Fibroblast of skin of right biceps (primary cell): Measurements from ENCODE around the gene UCHL5.
"Not testable (repeated sequence)": the region's sequence is repeated elsewhere in the genome, so short reads cannot be mapped to it uniquely, and the experiment has no call there.

ENCODE experiments used
- DNase-seq: peaks from one replicate; pipeline ENCODE4 v3.0.0-alpha.2; 2013

UCHL5 gene

GRCh38 chr1:193009501-193009900 lies 49.7 kb downstream of the UCHL5 start:
- no peak for DNase-seq

- DNase-seq: no peak
Observed at GRCh38 chr1:193005785-193006184, 53.4 kb downstream of the UCHL5 start.

GRCh38 chr1:192998536-192998935 lies 60.6 kb downstream of the UCHL5 start:
- no peak for DNase-seq

- no peak for DNase-seq
Observed at GRCh38 chr1:192994141-192994540, 65.0 kb downstream of the UCHL5 start.

GRCh38 chr1:192993426-192994085 lies 65.6 kb downstream of the UCHL5 start:
- DNase-seq: peak; percentile 31

- not testable (repeated sequence) for DNase-seq
Observed at GRCh38 chr1:192986748-192987334, 72.3 kb downstream of the UCHL5 start.

- DNase-seq: peak; percentile 16
Observed at GRCh38 chr1:192986110-192986747, 72.9 kb downstream of the UCHL5 start.

- DNase-seq: no peak
Observed at GRCh38 chr1:192984080-192984479, 75.1 kb downstream of the UCHL5 start.

- no peak for DNase-seq
Observed at GRCh38 chr1:192983349-192983980, 75.7 kb downstream of the UCHL5 start.

GRCh38 chr1:192980856-192981255 lies 78.3 kb downstream of the UCHL5 start:
- no peak for DNase-seq

- not testable (repeated sequence) for DNase-seq
Observed at GRCh38 chr1:192980334-192980733, 78.8 kb downstream of the UCHL5 start.

GRCh38 chr1:192979542-192979941 lies 79.6 kb downstream of the UCHL5 start:
- DNase-seq: no peak

- DNase-seq: no peak
Observed at GRCh38 chr1:192978195-192978710, 80.9 kb downstream of the UCHL5 start.

- DNase-seq: no peak
Observed at GRCh38 chr1:192977089-192977706, 82.0 kb downstream of the UCHL5 start.

GRCh38 chr1:192976576-192976975 lies 82.6 kb downstream of the UCHL5 start:
- no peak for DNase-seq

GRCh38 chr1:192974701-192975100 lies 84.5 kb downstream of the UCHL5 start:
- peak; percentile 64 for DNase-seq

GRCh38 chr1:192973988-192974387 lies 85.2 kb downstream of the UCHL5 start:
- no peak for DNase-seq

- no peak for DNase-seq
Observed at GRCh38 chr1:192973202-192973601, 86.0 kb downstream of the UCHL5 start.

- DNase-seq: no peak
Observed at GRCh38 chr1:192969091-192969490, 90.1 kb downstream of the UCHL5 start.

- DNase-seq: no peak
Observed at GRCh38 chr1:192968323-192968722, 90.8 kb downstream of the UCHL5 start.

GRCh38 chr1:192967901-192968300 lies 91.3 kb downstream of the UCHL5 start:
- no peak for DNase-seq

- DNase-seq: no peak
Observed at GRCh38 chr1:192967211-192967877, 91.8 kb downstream of the UCHL5 start.

GRCh38 chr1:192966073-192966472 lies 93.1 kb downstream of the UCHL5 start:
- DNase-seq: no peak
